ENCODE data around the gene CDKAL1. TPM values are rescaled to one million over a fixed set of nuclear protein-coding genes. Genes with fewer than 3 reads are reported as not detected.

The CDKAL1 gene
- total and polyA plus RNA-seq, 2 donors (not counting 3 experiments of a cell fraction or from before 2014, with no cell fraction given): 6.1 to 20.5 TPM

DNA sequence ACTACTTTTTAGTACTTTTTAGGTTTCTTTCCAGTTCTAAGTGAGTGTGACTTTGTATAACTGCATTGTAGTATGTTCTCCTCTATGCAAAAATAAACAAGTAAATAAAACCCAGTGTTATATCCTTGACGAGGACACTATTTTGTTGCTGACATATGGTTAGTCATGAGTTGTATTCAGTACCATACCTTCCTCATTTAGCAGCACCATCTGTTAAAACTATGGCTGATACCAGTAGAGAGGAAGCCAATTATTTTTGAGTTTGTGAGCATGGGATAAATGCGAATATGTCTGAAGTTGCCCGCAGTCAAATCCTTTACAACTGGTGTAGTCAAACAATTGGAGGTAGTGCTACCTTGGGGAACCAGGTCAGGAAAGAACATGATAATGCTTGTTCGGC is 74.1 kb downstream of the CDKAL1 start:
- DNase-seq (ENCODE audit: low read depth, low spot score) (no peak), FAIRE-seq (no peak)
- no peak for TF ChIP-seq POLR2AphosphoS5 (IDR thresholded peaks at IDR 0.05; ENCODE audit: insufficient read depth, low read depth, low read length)
- no peak for TF ChIP-seq FOS (IDR thresholded peaks at IDR 0.05; ENCODE audit: borderline replicate concordance, insufficient read depth, low read length)
- TF ChIP-seq, protein P1, sequence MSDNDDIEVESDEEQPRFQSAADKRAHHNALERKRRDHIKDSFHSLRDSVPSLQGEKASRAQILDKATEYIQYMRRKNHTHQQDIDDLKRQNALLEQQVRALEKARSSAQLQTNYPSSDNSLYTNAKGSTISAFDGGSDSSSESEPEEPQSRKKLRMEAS (IDR thresholded peaks at IDR 0.05; ENCODE audit: insufficient read depth, insufficient read length): no peak
- TF ChIP-seq JUN (IDR thresholded peaks at IDR 0.05; ENCODE audit: borderline replicate concordance, insufficient read depth, insufficient read length, low read depth): no peak
- TF ChIP-seq GATA2 (IDR thresholded peaks at IDR 0.05; ENCODE audit: insufficient read depth, insufficient read length, low read depth, low read length): no peak
- no peak for TF ChIP-seq MYC (IDR thresholded peaks at IDR 0.05; ENCODE audit: low read depth, low read length)
- no peak for TF ChIP-seq POLR2A (IDR thresholded peaks at IDR 0.05; ENCODE audit: low read depth, low read length)
- no peak for TF ChIP-seq EZH2 (IDR thresholded peaks at IDR 0.05; ENCODE audit: borderline replicate concordance, low read depth, low read length, severe bottlenecking)
- TF ChIP-seq, protein P2, sequence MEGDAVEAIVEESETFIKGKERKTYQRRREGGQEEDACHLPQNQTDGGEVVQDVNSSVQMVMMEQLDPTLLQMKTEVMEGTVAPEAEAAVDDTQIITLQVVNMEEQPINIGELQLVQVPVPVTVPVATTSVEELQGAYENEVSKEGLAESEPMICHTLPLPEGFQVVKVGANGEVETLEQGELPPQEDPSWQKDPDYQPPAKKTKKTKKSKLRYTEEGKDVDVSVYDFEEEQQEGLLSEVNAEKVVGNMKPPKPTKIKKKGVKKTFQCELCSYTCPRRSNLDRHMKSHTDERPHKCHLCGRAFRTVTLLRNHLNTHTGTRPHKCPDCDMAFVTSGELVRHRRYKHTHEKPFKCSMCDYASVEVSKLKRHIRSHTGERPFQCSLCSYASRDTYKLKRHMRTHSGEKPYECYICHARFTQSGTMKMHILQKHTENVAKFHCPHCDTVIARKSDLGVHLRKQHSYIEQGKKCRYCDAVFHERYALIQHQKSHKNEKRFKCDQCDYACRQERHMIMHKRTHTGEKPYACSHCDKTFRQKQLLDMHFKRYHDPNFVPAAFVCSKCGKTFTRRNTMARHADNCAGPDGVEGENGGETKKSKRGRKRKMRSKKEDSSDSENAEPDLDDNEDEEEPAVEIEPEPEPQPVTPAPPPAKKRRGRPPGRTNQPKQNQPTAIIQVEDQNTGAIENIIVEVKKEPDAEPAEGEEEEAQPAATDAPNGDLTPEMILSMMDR (IDR thresholded peaks at IDR 0.05; ENCODE audit: extremely low read depth in 1 of 2, insufficient read depth in 1 of 2, low read depth in 1 of 2, low read length in 2 of 2): no peak
- CTCF ChIA-PET: no interaction called here
- Histone ChIP-seq H3K79me2 (ENCODE audit: control insufficient read depth, insufficient read depth, low read length) (no peaks in the 10 kb centered on the region), H3K4me2 (ENCODE audit: insufficient read depth, low read length) (no peak overlapping the region), H3K9ac (replicated peaks; ENCODE audit: extremely low read depth, insufficient read depth, low read length) (no peak overlapping the region), H3K27me3 (ENCODE audit: control insufficient read depth in 2 of 2, insufficient read depth in 2 of 2, low read length in 2 of 2) (no peaks in the 10 kb centered on the region), H3K27ac (ENCODE audit: insufficient read depth, low read depth, low read length) (no peak overlapping the region), H3K4me3 (replicated peaks in 1 of 3; ENCODE audit: insufficient read depth in 1 of 3, low read depth in 1 of 3, low read length in 3 of 3) (no peak overlapping the region), H4K20me1 (replicated peaks; ENCODE audit: control insufficient read depth, extremely low read depth, insufficient read depth, low read length) (no peaks in the 10 kb centered on the region), H3K4me1 (ENCODE audit: control insufficient read depth, extremely low read depth, insufficient read depth, low read length) (no peaks in the 10 kb centered on the region), H3K9me3 (replicated peaks; ENCODE audit: control insufficient read depth, insufficient read depth, low read length) (no peaks in the 10 kb centered on the region), H3K36me3 (ENCODE audit: control insufficient read depth in 2 of 2, extremely low read depth in 1 of 2, insufficient read depth in 2 of 2, low read length in 2 of 2) (no peaks in the 10 kb centered on the region), H3K9me1 (replicated peaks; ENCODE audit: control insufficient read depth, extremely low read depth, insufficient read depth, low read length) (no peaks in the 10 kb centered on the region), H2AFZ (ENCODE audit: low read depth, low read length) (no peak overlapping the region)
- dilution Hi-C loops (cut with MboI; ENCODE audit: extremely low pct_ligation_motif_present, low sequenced_read_pairs) (no loop called here), intact Hi-C loops (cut with micrococcal nuclease) (no loop called here)
- POLR2A ChIA-PET: no interaction called here
- BruUV-seq (replicated peaks): no TSS peak
